H9 (cell line): ENCODE measurements around the gene RIMS1. TPM values are rescaled to one million over a fixed set of nuclear protein-coding genes. Genes with fewer than 3 reads are reported as not detected.

Experiments
- DNase-seq: peaks from one replicate; pipeline ENCODE4 v3.0.0-alpha.2; 2017
- H2AFZ ChIP-seq: one replicate; pipeline ENCODE4 v1.6.1; 2013; ENCODE audit warnings: mild to moderate bottlenecking, low read length, control low read depth, moderate library complexity
- H2AK5ac ChIP-seq: 2 replicates; pipeline ENCODE4 v1.6.1; 2013; ENCODE audit warnings: low read length, control low read depth, mixed read lengths; ENCODE audit not compliant: insufficient read length
- H2BK120ac ChIP-seq: one replicate; pipeline ENCODE4 v1.6.1; 2013; ENCODE audit warnings: low read depth, mild to moderate bottlenecking, low read length, control low read depth, inconsistent platforms; ENCODE audit not compliant: poor library complexity, severe bottlenecking
- H2BK12ac ChIP-seq: 2 replicates; pipeline ENCODE4 v1.6.1; 2013; ENCODE audit warnings: low read length, control low read depth, mixed read lengths, low read depth; ENCODE audit not compliant: insufficient read length
- H2BK15ac ChIP-seq: 2 replicates; pipeline ENCODE4 v1.6.1; 2013; ENCODE audit warnings: low read depth, low read length, control low read depth
- H2BK20ac ChIP-seq: one replicate; pipeline ENCODE4 v1.6.1; 2013; ENCODE audit warnings: low read depth, mild to moderate bottlenecking, low read length, control low read depth, inconsistent platforms; ENCODE audit not compliant: poor library complexity, severe bottlenecking
- H2BK5ac ChIP-seq: 2 replicates; pipeline ENCODE4 v1.6.1; 2013; ENCODE audit warnings: low read length, control low read depth, mixed read lengths; ENCODE audit not compliant: insufficient read length
- H3K14ac ChIP-seq: 2 replicates; pipeline ENCODE4 v1.6.1; 2013; ENCODE audit warnings: low read length, control low read depth; ENCODE audit not compliant: insufficient read depth
- H3K18ac ChIP-seq: 2 replicates; pipeline ENCODE4 v1.6.1; 2013; ENCODE audit warnings: low read depth, mild to moderate bottlenecking, mixed read lengths, low read length, control low read depth; ENCODE audit not compliant: insufficient read length
- H3K23ac ChIP-seq: 2 replicates; pipeline ENCODE4 v1.6.1; 2013; ENCODE audit warnings: low read length, control low read depth, mixed read lengths, low read depth; ENCODE audit not compliant: insufficient read length
- H3K23me2 ChIP-seq: 2 replicates; pipeline ENCODE4 v1.6.1; 2013; ENCODE audit warnings: low read depth, mild to moderate bottlenecking, mixed read lengths, low read length, control low read depth; ENCODE audit not compliant: insufficient read length, poor library complexity, severe bottlenecking
- H3K27ac ChIP-seq: 2 replicates; pipeline ENCODE4 v1.5.1; 2013; ENCODE audit warnings: low read length, control low read depth, mixed read lengths, low read depth; ENCODE audit not compliant: insufficient read length
- H3K27me3 ChIP-seq: 2 replicates; pipeline ENCODE4 v1.6.1; 2013; ENCODE audit warnings: low read length, control low read depth, inconsistent platforms; ENCODE audit not compliant: insufficient read depth
- H3K4ac ChIP-seq: 2 replicates; pipeline ENCODE4 v1.6.1; 2013; ENCODE audit warnings: low read depth, mild to moderate bottlenecking, control low read depth, inconsistent platforms, low read length, moderate library complexity
- H3K4me1 ChIP-seq: 2 replicates; pipeline ENCODE4 v1.6.1; 2013; ENCODE audit warnings: low read length, control low read depth, inconsistent platforms; ENCODE audit not compliant: insufficient read depth
- H3K4me2 ChIP-seq: 2 replicates; pipeline ENCODE4 v1.6.1; 2013; ENCODE audit warnings: low read length, control low read depth, mixed read lengths; ENCODE audit not compliant: insufficient read length, insufficient read depth
- H3K56ac ChIP-seq: 2 replicates; pipeline ENCODE4 v1.6.1; 2013; ENCODE audit warnings: low read depth, mild to moderate bottlenecking, mixed read lengths, low read length, control low read depth; ENCODE audit not compliant: insufficient read length
- H3K79me1 ChIP-seq: 2 replicates; pipeline ENCODE4 v1.6.1; 2013; ENCODE audit warnings: low read depth, mild to moderate bottlenecking, moderate library complexity, low read length, control low read depth, inconsistent platforms; ENCODE audit not compliant: insufficient read depth, poor library complexity, severe bottlenecking
- H3K79me2 ChIP-seq: 2 replicates; pipeline ENCODE4 v1.6.1; 2013; ENCODE audit warnings: low read length, control low read depth, inconsistent platforms; ENCODE audit not compliant: insufficient read depth
- H3K9ac ChIP-seq: 2 replicates; pipeline ENCODE4 v1.6.1; 2013; ENCODE audit warnings: low read length, control low read depth, mixed read lengths; ENCODE audit not compliant: insufficient read length; ENCODE audit errors: extremely low read depth
- H3K9me3 ChIP-seq: one replicate; pipeline ENCODE4 v1.6.1; 2013; ENCODE audit warnings: low read depth, low read length, inconsistent platforms; ENCODE audit not compliant: control insufficient read depth
- H3T11ph ChIP-seq: one replicate; pipeline ENCODE4 v1.6.1; 2013; ENCODE audit warnings: mild to moderate bottlenecking, low read length, control low read depth, inconsistent platforms
- H4K20me1 ChIP-seq: one replicate; pipeline ENCODE4 v1.6.1; 2013; ENCODE audit not compliant: control insufficient read depth, insufficient read length, insufficient read depth
- H4K5ac ChIP-seq: 2 replicates; pipeline ENCODE4 v1.6.1; 2013; ENCODE audit warnings: low read depth, mild to moderate bottlenecking, mixed read lengths, low read length, control low read depth; ENCODE audit not compliant: insufficient read length
- H4K8ac ChIP-seq: replicated peaks from 2 replicates; pipeline ENCODE4 v1.6.1; 2013; ENCODE audit warnings: low read length, control low read depth, mixed read lengths, low read depth; ENCODE audit not compliant: insufficient read length
- H4K91ac ChIP-seq: 2 replicates; pipeline ENCODE4 v1.6.1; 2013; ENCODE audit warnings: low read depth, mild to moderate bottlenecking, moderate library complexity, mixed read lengths, low read length, control low read depth; ENCODE audit not compliant: insufficient read length
- H3K27ac Mint-ChIP-seq, 3 experiments: 2 replicates in 2 of 3; 3 replicates in 1 of 3; pipeline ENCODE4 v1.8.0; 2020 to 2021; ENCODE audit warnings: mixed read lengths in 3 of 3, mild to moderate bottlenecking in 1 of 3, moderate library complexity in 1 of 3
- H3K27me3 Mint-ChIP-seq: 2 replicates; pipeline ENCODE4 v1.8.0; 2021; ENCODE audit warnings: low read depth, mild to moderate bottlenecking, moderate library complexity, mixed read lengths
- H3K36me3 Mint-ChIP-seq, 3 experiments: 2 replicates in 2 of 3; 3 replicates in 1 of 3; pipeline ENCODE4 v1.8.0; 2020 to 2021; ENCODE audit warnings: low read depth in 3 of 3, mixed read lengths in 3 of 3; ENCODE audit not compliant: insufficient read depth in 1 of 3
- H3K4me1 Mint-ChIP-seq, 2 experiments: 2 replicates each; pipeline ENCODE4 v1.8.0; 2020; ENCODE audit warnings: mixed read lengths in 2 of 2
- H3K4me3 Mint-ChIP-seq, 2 experiments: 2 replicates in 1 of 2; 3 replicates in 1 of 2; pipeline ENCODE4 v1.8.0; 2020 to 2021; ENCODE audit warnings: mild to moderate bottlenecking in 2 of 2, mixed read lengths in 2 of 2, moderate library complexity in 1 of 2
- H3K9me3 Mint-ChIP-seq, 2 experiments: 2 replicates in 1 of 2; 3 replicates in 1 of 2; pipeline ENCODE4 v1.8.0; 2020; ENCODE audit warnings: mild to moderate bottlenecking in 2 of 2, mixed read lengths in 2 of 2, moderate library complexity in 1 of 2
- CTCF ChIP-seq: fragments of 200-600 bp; sonication (generic); conservative IDR thresholded peaks from 3 replicates; pipeline ENCODE4 v1.8.0; 2021; ENCODE audit warnings: antibody characterized with exemption, mild to moderate bottlenecking
- WGBS: extraction: QIAGEN DNeasy Blood & Tissue Kit; methylation state at CpG from one replicate; pipeline ENCODE4 v1.1.7; 2013; ENCODE audit warnings: missing lambda C conversion rate, low lambda C conversion rate, mixed read lengths; ENCODE audit not compliant: insufficient read length; ENCODE audit errors: extremely low coverage; 5-methylcytosine and 5-hydroxymethylcytosine counted together
- total RNA-seq: library from RNA; stranded (reverse); gene quantifications from 2 replicates; pipeline ENCODE4 v1.2.1, GENCODE V29; 2021

Gene RIMS1
- total RNA-seq, 1 experiment from 2014 or later: 0.83 TPM

GRCh38 chr6:72182337-72183246 lies 296.2 kb downstream of the RIMS1 start:
- Histone ChIP-seq H3K27me3 (peaks cover 3% of the 10 kb centered on the region; the same call in 1 of the 2 replicates), H3K9ac (peak overlapping the region; percentile 2), H4K5ac (no peak overlapping the region), H3K14ac (peak overlapping the region; percentile 64; the same call in 1 of the 2 replicates), H3K4ac (no peak overlapping the region), H3T11ph (no peak overlapping the region), H4K8ac (no peak overlapping the region), H2AK5ac (no peak overlapping the region), H3K56ac (no peak overlapping the region), H3K79me2 (no peaks in the 10 kb centered on the region), H2BK15ac (no peak overlapping the region), H4K20me1 (no peaks in the 10 kb centered on the region), H3K4me2 (peak overlapping the region; percentile 35), H2BK12ac (no peak overlapping the region), H2BK20ac (no peak overlapping the region), H3K18ac (peak overlapping the region; percentile 22), H3K23ac (no peak overlapping the region), H3K79me1 (no peaks in the 10 kb centered on the region), H4K91ac (no peak overlapping the region), H3K23me2 (peaks cover 6% of the 10 kb centered on the region), H2BK5ac (no peak overlapping the region), H2BK120ac (no peak overlapping the region), H3K9me3 (no peaks in the 10 kb centered on the region), H3K27ac (no peak overlapping the region), H2AFZ (no peak overlapping the region), H3K4me1 (no peaks in the 10 kb centered on the region)
- H3K36me3 Mint-ChIP-seq: peaks cover 0 to 7% (median 1%) of the 10 kb centered on the region in 3 experiments; a peak in 4 of 7 replicates
- peak overlapping the region; percentile 72 to 78 for H3K4me3 Mint-ChIP-seq
- peaks cover 0 to 6% of the 10 kb centered on the region in 2 experiments; a peak in 3 of 5 replicates for H3K9me3 Mint-ChIP-seq
- peaks cover 57% of the 10 kb centered on the region for H3K27me3 Mint-ChIP-seq
- DNase-seq: peak; percentile 79
- TF ChIP-seq CTCF: no peak
- WGBS: no CpG with 5 or more reads among the region's 100 CpGs
- H3K4me1 Mint-ChIP-seq: peaks cover 3 to 8% of the 10 kb centered on the region in 2 experiments
- peak overlapping the region in 1 of 3 experiments; percentile 8; a peak in 1 of 7 replicates for H3K27ac Mint-ChIP-seq
